NB4 (cell line): ENCODE data around the gene MICA.

Experiments
- POLR2A ChIP-seq: IDR thresholded peaks from 2 replicates; pipeline ENCODE4 v1.6.1; 2011; ENCODE audit warnings: mild to moderate bottlenecking; ENCODE audit not compliant: insufficient read length; ENCODE audit errors: extremely low read depth
- TF ChIP-seq, protein P1 (sequence below): IDR thresholded peaks from one replicate; pipeline ENCODE4 v1.5.1; 2012; ENCODE audit warnings: low read depth, low read length
- TF ChIP-seq, protein P2 (sequence below): IDR thresholded peaks from 2 replicates; pipeline ENCODE4 v1.6.1; 2011; ENCODE audit warnings: low read depth, low read length

DNA sequence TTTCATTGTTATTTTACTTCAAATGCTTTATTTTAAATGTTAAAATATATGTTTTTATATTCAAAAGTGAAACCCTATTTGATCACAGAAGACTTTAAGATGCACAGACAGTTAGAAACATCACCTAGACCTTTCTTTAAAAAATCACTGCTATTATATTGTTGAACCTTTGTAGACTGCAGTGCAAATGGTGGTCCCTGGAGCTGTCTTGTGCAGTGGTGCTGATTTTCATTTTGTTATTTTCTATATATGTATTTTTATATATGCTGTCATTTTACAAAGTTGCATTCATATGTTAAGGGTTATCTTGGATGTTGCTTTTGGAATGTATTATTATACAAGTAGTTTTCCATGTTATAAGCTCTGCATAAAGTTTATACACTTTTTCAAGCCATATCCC is 27.7 kb upstream of the MICA start:
- TF ChIP-seq, protein P1, sequence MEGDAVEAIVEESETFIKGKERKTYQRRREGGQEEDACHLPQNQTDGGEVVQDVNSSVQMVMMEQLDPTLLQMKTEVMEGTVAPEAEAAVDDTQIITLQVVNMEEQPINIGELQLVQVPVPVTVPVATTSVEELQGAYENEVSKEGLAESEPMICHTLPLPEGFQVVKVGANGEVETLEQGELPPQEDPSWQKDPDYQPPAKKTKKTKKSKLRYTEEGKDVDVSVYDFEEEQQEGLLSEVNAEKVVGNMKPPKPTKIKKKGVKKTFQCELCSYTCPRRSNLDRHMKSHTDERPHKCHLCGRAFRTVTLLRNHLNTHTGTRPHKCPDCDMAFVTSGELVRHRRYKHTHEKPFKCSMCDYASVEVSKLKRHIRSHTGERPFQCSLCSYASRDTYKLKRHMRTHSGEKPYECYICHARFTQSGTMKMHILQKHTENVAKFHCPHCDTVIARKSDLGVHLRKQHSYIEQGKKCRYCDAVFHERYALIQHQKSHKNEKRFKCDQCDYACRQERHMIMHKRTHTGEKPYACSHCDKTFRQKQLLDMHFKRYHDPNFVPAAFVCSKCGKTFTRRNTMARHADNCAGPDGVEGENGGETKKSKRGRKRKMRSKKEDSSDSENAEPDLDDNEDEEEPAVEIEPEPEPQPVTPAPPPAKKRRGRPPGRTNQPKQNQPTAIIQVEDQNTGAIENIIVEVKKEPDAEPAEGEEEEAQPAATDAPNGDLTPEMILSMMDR = no peak
- TF ChIP-seq POLR2A = no peak
- TF ChIP-seq, protein P2, sequence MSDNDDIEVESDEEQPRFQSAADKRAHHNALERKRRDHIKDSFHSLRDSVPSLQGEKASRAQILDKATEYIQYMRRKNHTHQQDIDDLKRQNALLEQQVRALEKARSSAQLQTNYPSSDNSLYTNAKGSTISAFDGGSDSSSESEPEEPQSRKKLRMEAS = no peak
